GM23338 (cell line): ENCODE results near the gene FKBP5. TPM values are rescaled to one million over a fixed set of nuclear protein-coding genes. Genes with fewer than 3 reads are reported as not detected.

Experiments
- ATAC-seq: fragments of 200-7000 bp; cut with Tn5 transposase; 3 replicates; pipeline ENCODE4 v1.9.1; 2020
- DNase-seq: peaks from one replicate; pipeline ENCODE4 v3.0.0-alpha.2; 2015; ENCODE audit warnings: low spot score
- H2AFZ ChIP-seq: fragments of 200-600 bp; sonication (generic); 2 replicates; pipeline ENCODE4 v1.8.0; 2016; ENCODE audit warnings: antibody characterized with exemption, mild to moderate bottlenecking, moderate library complexity
- H3F3A ChIP-seq: fragments of 200-600 bp; sonication (generic); replicated peaks from 2 replicates; pipeline ENCODE4 v1.8.0; 2017; ENCODE audit warnings: antibody characterized with exemption, mixed run types, low read depth
- H3K27ac ChIP-seq: fragments of 200-600 bp; sonication (generic); 2 replicates; pipeline ENCODE4 v1.6.1; 2016; ENCODE audit warnings: low read depth
- H3K27me3 ChIP-seq: fragments of 200-600 bp; sonication (generic); 2 replicates; pipeline ENCODE4 v1.8.0; 2016; ENCODE audit warnings: mild to moderate bottlenecking, mixed run types, moderate library complexity; ENCODE audit not compliant: insufficient read depth
- H3K36me3 ChIP-seq: fragments of 200-600 bp; sonication (generic); 2 replicates; pipeline ENCODE4 v1.8.0; 2016; ENCODE audit warnings: mild to moderate bottlenecking; ENCODE audit not compliant: insufficient read depth
- H3K4me1 ChIP-seq: fragments of 200-600 bp; sonication (generic); 2 replicates; pipeline ENCODE4 v1.8.0; 2016; ENCODE audit warnings: mild to moderate bottlenecking, moderate library complexity; ENCODE audit not compliant: insufficient read depth
- H3K4me2 ChIP-seq: fragments of 200-600 bp; sonication (generic); 2 replicates; pipeline ENCODE4 v1.7.1; 2017; ENCODE audit warnings: mixed run types
- H3K4me3 ChIP-seq: fragments of 200-600 bp; sonication (generic); 2 replicates; pipeline ENCODE4 v1.6.1; 2016; ENCODE audit warnings: mixed run types
- H3K79me2 ChIP-seq: fragments of 200-600 bp; sonication (generic); replicated peaks from 2 replicates; pipeline ENCODE4 v1.8.0; 2017; ENCODE audit warnings: mild to moderate bottlenecking; ENCODE audit not compliant: insufficient read depth
- H3K9me2 ChIP-seq: fragments of 200-600 bp; sonication (generic); 2 replicates; pipeline ENCODE4 v1.8.0; 2017; ENCODE audit not compliant: insufficient read depth
- H4K20me1 ChIP-seq: fragments of 200-600 bp; sonication (generic); replicated peaks from 2 replicates; pipeline ENCODE4 v1.8.0; 2017; ENCODE audit warnings: mild to moderate bottlenecking; ENCODE audit not compliant: insufficient read depth
- H3K27ac Mint-ChIP-seq: 2 replicates; pipeline ENCODE4 v1.8.0; 2020; ENCODE audit warnings: inconsistent platforms, mild to moderate bottlenecking, moderate library complexity, mixed read lengths
- H3K27me3 Mint-ChIP-seq: 3 replicates; pipeline ENCODE4 v1.8.0; 2022; ENCODE audit warnings: low read depth, mild to moderate bottlenecking, moderate library complexity, mixed read lengths, inconsistent platforms; ENCODE audit not compliant: insufficient read depth, poor library complexity
- H3K36me3 Mint-ChIP-seq: 3 replicates; pipeline ENCODE4 v1.8.0; 2021; ENCODE audit warnings: low read depth, mild to moderate bottlenecking, inconsistent platforms, moderate library complexity, mixed read lengths
- H3K4me1 Mint-ChIP-seq: 3 replicates; pipeline ENCODE4 v1.8.0; 2020; ENCODE audit warnings: mild to moderate bottlenecking, inconsistent platforms, mixed read lengths
- H3K4me3 Mint-ChIP-seq: 3 replicates; pipeline ENCODE4 v1.8.0; 2021; ENCODE audit warnings: moderate library complexity, mild to moderate bottlenecking, inconsistent platforms, mixed read lengths
- H3K9me3 Mint-ChIP-seq: 3 replicates; pipeline ENCODE4 v1.8.0; 2020; ENCODE audit warnings: moderate library complexity, mild to moderate bottlenecking, inconsistent platforms, mixed read lengths
- CREB1 ChIP-seq: fragments of 250-450 bp; sonication (Bioruptor Pico); IDR thresholded peaks from 2 replicates; pipeline ENCODE4 v1.5.0; 2020; ENCODE audit warnings: low read depth, mild to moderate bottlenecking, moderate library complexity
- CTCF ChIP-seq, 2 experiments: fragments of 200-600 bp in 1 of 2; sonication (generic) in 1 of 2; conservative IDR thresholded peaks; 2 replicates each; pipeline versions ENCODE4 v1.5.1 to v1.6.1; 2016 to 2017; ENCODE audit warnings: antibody characterized with exemption in 2 of 2, low read depth in 2 of 2, mild to moderate bottlenecking in 2 of 2, moderate library complexity in 1 of 2
- ETS1 ChIP-seq: IDR thresholded peaks from 2 replicates; pipeline ENCODE4 v1.6.1; 2016; ENCODE audit warnings: antibody characterized with exemption
- EZH2 ChIP-seq: fragments of 200-600 bp; sonication (generic); IDR thresholded peaks from one replicate; pipeline ENCODE4 v1.8.0; 2017; ENCODE audit warnings: antibody characterized with exemption, mild to moderate bottlenecking, low read depth; ENCODE audit not compliant: unreplicated experiment
- EZH2phosphoT487 ChIP-seq: fragments of 200-600 bp; sonication (generic); IDR thresholded peaks from one replicate; pipeline ENCODE4 v1.8.1; 2018; ENCODE audit warnings: antibody characterized with exemption; ENCODE audit not compliant: unreplicated experiment
- JUNB ChIP-seq: IDR thresholded peaks from one replicate; pipeline ENCODE4 v1.6.1; 2016; ENCODE audit warnings: antibody characterized with exemption; ENCODE audit not compliant: unreplicated experiment
- NANOG ChIP-seq: IDR thresholded peaks from 2 replicates; pipeline ENCODE4 v1.6.1; 2016; ENCODE audit warnings: antibody characterized with exemption, borderline replicate concordance
- POLR2AphosphoS5 ChIP-seq: IDR thresholded peaks from 2 replicates; pipeline ENCODE4 v1.6.1; 2016; ENCODE audit warnings: antibody characterized with exemption, low read depth
- REST ChIP-seq: IDR thresholded peaks from one replicate; pipeline ENCODE4 v1.6.1; 2018; ENCODE audit warnings: antibody characterized with exemption; ENCODE audit not compliant: unreplicated experiment
- STAT1 ChIP-seq: IDR thresholded peaks from one replicate; pipeline ENCODE4 v1.6.1; 2016; ENCODE audit warnings: antibody characterized with exemption; ENCODE audit not compliant: unreplicated experiment
- ZNF114 ChIP-seq: fragments of 250-450 bp; sonication (Bioruptor Pico); IDR thresholded peaks from 2 replicates; pipeline ENCODE4 v1.5.0; 2020; ENCODE audit warnings: mild to moderate bottlenecking, moderate library complexity
- ZNF331 ChIP-seq: fragments of 250-450 bp; sonication (Bioruptor Pico); IDR thresholded peaks from 2 replicates; pipeline ENCODE4 v1.5.0; 2020; ENCODE audit warnings: low read depth, mild to moderate bottlenecking, moderate library complexity
- ZNF462 ChIP-seq: fragments of 250-450 bp; sonication (Bioruptor Pico); IDR thresholded peaks from 2 replicates; pipeline ENCODE4 v1.5.0; 2020; ENCODE audit warnings: mild to moderate bottlenecking, moderate library complexity
- polyA plus RNA-seq: library from polyadenylated mRNA; unstranded; fragments of >200 nt; fragmentation: Nextera tagmentation; extraction: Ambion mirVana; gene quantifications from 2 replicates; pipeline ENCODE4 v1.2.1, GENCODE V29; 2016
- total RNA-seq: library from RNA; depleted of rRNA; stranded (reverse); fragments of >200 nt; shearing (Covaris generic); gene quantifications from 2 replicates; pipeline ENCODE4 v1.2.3, GENCODE V29; 2014

Gene FKBP5
- total and polyA plus RNA-seq, 2 experiments from 2014 or later = 19.8 to 28.6 TPM

- Histone ChIP-seq H3K27ac (no peak overlapping the region), H3K36me3 (no peaks in the 10 kb centered on the region), H3K27me3 (no peaks in the 10 kb centered on the region), H3K4me3 (no peak overlapping the region), H3K79me2 (no peaks in the 10 kb centered on the region), H3K4me1 (no peaks in the 10 kb centered on the region), H3K9me2 (no peaks in the 10 kb centered on the region), H2AFZ (no peak overlapping the region), H3F3A (no peaks in the 10 kb centered on the region), H3K4me2 (no peak overlapping the region), H4K20me1 (no peaks in the 10 kb centered on the region; the same call in 1 of the 2 replicates)
- DNase-seq = no peak
- no peak overlapping the region for H3K27ac Mint-ChIP-seq
- no peak overlapping the region for H3K4me3 Mint-ChIP-seq
- H3K27me3 Mint-ChIP-seq = no peaks in the 10 kb centered on the region
- no peaks in the 10 kb centered on the region for H3K4me1 Mint-ChIP-seq
- TF ChIP-seq NANOG = no peak
- no peak for TF ChIP-seq POLR2AphosphoS5
- TF ChIP-seq JUNB = no peak
- no peak for TF ChIP-seq ZNF114
- no peak for TF ChIP-seq CTCF (conservative IDR thresholded peaks at IDR 0.05; ENCODE audit: low read depth in 2 of 2)
- TF ChIP-seq CREB1 (CRISPR knock-in tag) = no peak
- no peak for TF ChIP-seq ZNF331 (CRISPR knock-in tag)
- no peak for TF ChIP-seq EZH2phosphoT487
- no peak for TF ChIP-seq REST
- TF ChIP-seq ZNF462 (CRISPR knock-in tag) = no peak
- no peak for TF ChIP-seq EZH2
- TF ChIP-seq ETS1 = no peak
- TF ChIP-seq STAT1 = no peak
- H3K9me3 Mint-ChIP-seq = no peaks in the 10 kb centered on the region
- ATAC-seq = no peak
- H3K36me3 Mint-ChIP-seq = peaks cover 6% of the 10 kb centered on the region
Observed at GRCh38 chr6:35620706-35621105, 68.0 kb downstream of the FKBP5 start.
